ENCODE measurements around the gene UPF2.

Gene UPF2

GRCh38 chr10:11876324-11876723 is 166.3 kb downstream of the UPF2 start:
- no peak for FAIRE-seq
- TF ChIP-seq POLR2A (IDR thresholded peaks at IDR 0.05; ENCODE audit: low read depth, low read length): no peak
- no peak for DNase-seq (ENCODE audit: insufficient read length, low spot score)

GRCh38 chr10:11875494-11876281 is 166.9 kb downstream of the UPF2 start:
- peak; percentile 98 for FAIRE-seq
- DNase-seq (ENCODE audit: insufficient read length, low spot score): peak; percentile 97
- no peak for TF ChIP-seq POLR2A (IDR thresholded peaks at IDR 0.05; ENCODE audit: low read depth, low read length)

GRCh38 chr10:11874568-11875493 is 167.8 kb downstream of the UPF2 start:
- FAIRE-seq (no peak), DNase-seq (ENCODE audit: insufficient read length, low spot score) (peak; percentile 37)
- TF ChIP-seq POLR2A (IDR thresholded peaks at IDR 0.05; ENCODE audit: low read depth, low read length): no peak

- no peak for FAIRE-seq
- TF ChIP-seq POLR2A (IDR thresholded peaks at IDR 0.05; ENCODE audit: low read depth, low read length): no peak
- no peak for DNase-seq (ENCODE audit: insufficient read length, low spot score)
Observed at GRCh38 chr10:11871466-11871865, 171.1 kb downstream of the UPF2 start.

GRCh38 chr10:11870900-11871400 is 171.7 kb downstream of the UPF2 start:
- FAIRE-seq (no peak), DNase-seq (ENCODE audit: insufficient read length, low spot score) (no peak)
- no peak for TF ChIP-seq POLR2A (IDR thresholded peaks at IDR 0.05; ENCODE audit: low read depth, low read length)

GRCh38 chr10:11870461-11870780 is 172.2 kb downstream of the UPF2 start:
- no peak for TF ChIP-seq POLR2A (IDR thresholded peaks at IDR 0.05; ENCODE audit: low read depth, low read length)
- DNase-seq (ENCODE audit: insufficient read length, low spot score): no peak
- FAIRE-seq: no peak
